GM20000 (cell line): ENCODE data around the gene TP63.

Source experiments
- DNase-seq: peaks from one replicate; pipeline ENCODE4 v3.0.0; 2012; ENCODE audit warnings: low spot score
- TF ChIP-seq, protein P1 (sequence below): IDR thresholded peaks from 2 replicates; pipeline ENCODE4 v1.5.1; 2012; ENCODE audit warnings: mild to moderate bottlenecking, control low read depth; ENCODE audit errors: extremely low read depth, missing control alignments

TP63 gene

DNA sequence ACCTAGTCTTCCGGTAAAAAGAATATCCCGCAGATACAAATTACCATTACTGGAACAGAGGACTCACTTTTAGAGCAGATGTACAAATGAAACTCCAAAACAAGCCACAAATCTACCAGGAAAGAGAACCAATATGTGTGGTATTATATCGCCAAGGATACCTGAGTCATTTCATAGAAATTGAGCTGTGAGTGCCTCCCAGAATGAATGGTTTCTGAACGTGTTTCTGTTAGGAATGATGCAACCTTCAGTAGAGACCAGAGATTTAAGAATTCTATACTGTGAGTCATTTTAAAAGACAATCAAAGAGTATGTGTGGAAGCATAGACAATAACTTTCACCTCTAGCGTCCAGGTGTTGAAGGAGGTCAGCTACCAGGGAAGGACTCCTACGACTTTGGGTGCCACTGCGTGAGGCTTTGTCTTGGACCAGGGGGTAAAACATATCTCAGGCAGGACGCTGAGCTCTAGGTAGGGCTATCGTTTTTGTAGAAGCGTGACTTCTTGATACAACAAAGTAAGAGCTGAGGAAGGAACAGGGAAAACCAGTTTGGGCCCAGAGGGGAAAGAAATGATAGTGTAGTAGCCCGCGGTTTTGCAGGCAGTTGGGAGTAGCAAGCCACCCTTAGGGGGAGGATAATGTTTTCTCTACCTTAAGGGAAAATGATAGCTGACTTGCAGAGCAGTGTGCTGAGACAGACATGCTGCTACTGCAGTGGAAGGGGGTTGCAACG is 210.4 kb downstream of the TP63 start:
- DNase-seq = no peak
- TF ChIP-seq, protein P1, sequence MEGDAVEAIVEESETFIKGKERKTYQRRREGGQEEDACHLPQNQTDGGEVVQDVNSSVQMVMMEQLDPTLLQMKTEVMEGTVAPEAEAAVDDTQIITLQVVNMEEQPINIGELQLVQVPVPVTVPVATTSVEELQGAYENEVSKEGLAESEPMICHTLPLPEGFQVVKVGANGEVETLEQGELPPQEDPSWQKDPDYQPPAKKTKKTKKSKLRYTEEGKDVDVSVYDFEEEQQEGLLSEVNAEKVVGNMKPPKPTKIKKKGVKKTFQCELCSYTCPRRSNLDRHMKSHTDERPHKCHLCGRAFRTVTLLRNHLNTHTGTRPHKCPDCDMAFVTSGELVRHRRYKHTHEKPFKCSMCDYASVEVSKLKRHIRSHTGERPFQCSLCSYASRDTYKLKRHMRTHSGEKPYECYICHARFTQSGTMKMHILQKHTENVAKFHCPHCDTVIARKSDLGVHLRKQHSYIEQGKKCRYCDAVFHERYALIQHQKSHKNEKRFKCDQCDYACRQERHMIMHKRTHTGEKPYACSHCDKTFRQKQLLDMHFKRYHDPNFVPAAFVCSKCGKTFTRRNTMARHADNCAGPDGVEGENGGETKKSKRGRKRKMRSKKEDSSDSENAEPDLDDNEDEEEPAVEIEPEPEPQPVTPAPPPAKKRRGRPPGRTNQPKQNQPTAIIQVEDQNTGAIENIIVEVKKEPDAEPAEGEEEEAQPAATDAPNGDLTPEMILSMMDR = no peak

DNA sequence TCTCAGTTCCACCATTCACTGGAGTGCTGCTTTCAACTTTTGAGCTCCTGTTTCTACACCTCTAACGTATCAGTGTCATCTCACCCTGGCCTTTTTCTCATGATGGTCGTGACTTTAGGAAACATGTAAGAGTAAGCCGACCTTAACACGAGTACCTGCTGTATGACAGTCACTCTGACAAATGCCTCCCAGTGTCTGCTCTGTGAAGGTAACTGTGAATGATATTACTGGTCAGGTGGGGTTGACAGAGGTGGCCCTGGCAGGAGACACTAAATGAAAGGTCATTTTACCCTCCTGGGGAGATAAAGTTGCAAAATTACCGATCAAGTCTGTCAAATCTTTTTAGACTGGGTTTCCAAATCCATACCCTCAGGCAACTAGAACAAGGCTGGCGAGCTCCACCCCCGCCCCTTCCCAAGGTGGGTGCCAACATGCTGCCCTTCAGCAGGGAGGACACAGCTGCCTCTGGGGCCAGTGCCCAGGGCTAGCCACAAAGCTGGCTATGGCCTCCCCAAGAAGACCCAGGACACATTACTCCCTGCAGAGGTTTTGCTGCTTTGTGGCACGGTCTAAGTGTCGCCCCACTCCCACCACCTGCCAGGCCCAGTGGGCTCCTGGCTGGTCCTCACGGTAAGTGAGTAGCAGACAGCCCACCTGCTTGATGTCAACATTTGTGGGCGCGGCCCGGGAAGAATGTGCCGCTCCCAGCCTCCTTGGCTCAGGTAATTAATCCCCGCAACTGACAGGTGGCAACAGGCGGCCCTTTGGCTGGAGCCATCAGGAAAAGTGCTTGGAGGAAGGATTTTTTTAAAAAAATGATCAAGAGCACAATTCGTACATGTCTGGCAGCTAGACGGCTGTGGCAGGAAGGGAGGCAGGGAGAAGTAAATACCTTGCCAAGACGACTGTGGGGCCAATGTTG is 211.8 kb downstream of the TP63 start:
- DNase-seq = no peak
- TF ChIP-seq, protein P1 = no peak

DNA sequence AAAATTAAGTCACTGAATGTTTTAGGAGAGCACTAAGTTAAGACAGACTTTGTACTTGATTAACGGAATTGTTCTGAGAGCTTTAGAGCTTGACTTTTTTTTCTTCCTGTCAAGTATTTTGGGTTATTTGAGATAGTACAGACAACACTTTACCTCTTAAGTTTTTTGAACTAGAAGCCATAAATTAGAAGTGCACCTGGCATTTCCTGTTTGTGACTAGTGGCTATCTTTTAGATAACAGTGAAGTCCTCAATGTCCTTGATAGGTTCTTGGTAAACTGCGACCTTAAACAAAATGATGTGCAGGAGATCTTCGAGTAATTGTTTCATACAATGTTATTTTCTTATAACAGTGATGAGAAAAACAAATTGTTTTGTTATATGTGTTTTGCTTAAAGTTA is 213.9 kb downstream of the TP63 start:
- no peak for DNase-seq
- TF ChIP-seq, protein P1 = no peak

DNA sequence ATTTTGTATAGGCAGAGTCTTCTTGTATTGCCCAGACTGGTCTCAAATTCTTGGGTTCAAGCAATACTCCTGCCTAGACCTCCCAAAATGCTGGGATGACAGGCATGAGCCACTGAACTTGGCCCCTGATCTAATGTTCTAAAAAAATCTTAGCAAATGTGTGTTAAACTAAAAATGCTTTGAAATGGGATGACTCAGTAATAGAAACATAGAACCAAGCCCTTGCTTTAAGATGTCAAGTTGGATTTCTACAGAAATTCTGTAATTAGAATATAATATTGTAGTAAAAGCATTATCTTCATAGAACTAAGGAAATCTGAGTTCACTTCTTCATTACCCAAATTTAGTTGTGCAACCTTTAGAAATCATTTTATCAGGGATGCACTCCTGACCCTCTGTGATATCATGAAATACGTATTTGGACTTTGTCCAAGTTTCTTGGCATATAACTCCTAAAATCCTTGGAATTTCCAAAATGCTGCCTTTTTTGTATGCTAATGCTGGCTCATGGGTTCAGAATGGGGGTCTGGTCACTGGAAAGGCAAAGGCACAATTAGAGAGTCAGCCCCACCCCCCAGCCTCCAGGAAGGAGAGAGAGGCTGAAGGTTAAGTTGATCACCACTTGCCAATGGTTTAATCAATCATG is 217.3 kb downstream of the TP63 start:
- TF ChIP-seq, protein P1 = no peak

DNA sequence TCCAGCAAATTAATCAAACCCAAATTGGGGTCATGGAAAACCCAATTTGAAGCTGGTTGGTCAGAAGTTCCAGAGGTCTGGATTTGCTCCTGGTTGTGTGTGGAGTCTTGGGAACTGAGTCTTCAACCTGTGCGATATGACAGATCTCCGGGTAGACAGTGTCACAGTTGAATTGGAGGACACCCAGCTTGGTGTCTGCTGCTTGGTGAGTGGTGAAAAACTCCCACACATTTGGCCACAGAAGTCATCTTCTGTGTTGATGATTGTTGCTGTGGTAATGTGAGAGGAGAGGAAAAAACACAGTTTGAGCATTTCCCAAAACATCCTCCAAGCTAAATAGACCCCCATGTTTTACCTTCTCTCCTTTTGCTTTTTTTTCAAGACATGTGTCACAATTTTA is 218.1 kb downstream of the TP63 start:
- no peak for DNase-seq
- TF ChIP-seq, protein P1 = no peak

More for the DNA sequence above, 217.3 kb downstream of the TP63 start:
- no peak for DNase-seq

DNA sequence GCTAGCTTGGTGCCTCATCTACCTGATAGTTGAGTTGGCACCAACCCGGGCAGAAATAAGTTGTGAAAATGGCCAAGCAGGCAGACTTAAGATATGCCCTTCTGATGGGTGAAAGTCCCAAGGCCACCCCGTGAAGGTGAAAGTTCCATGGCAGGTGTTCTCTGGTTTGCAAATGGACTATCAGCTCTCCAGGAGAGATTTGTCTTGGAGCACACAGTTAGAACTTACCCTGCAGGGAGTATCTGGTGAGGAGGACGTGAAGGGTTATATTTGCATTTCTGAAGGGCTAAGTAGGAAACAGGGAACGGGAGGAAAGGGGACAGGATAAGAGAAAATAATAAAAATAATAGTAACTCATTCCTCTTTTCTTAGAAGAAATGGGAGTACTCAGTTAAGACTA is 220.5 kb downstream of the TP63 start:
- DNase-seq = no peak
- TF ChIP-seq, protein P1 = no peak
